GM18858 (cell line): ENCODE measurements around the gene RAB3IL1.

Experiments
- ATAC-seq: cut with Tn5 transposase; IDR thresholded peaks from one replicate; pipeline ENCODE4 v1.9.1; 2021; ENCODE audit not compliant: unreplicated experiment

RAB3IL1 gene

GRCh38 chr11:61850687-61851086 lies 66.7 kb downstream of the RAB3IL1 start:
- ATAC-seq, result no peak

GRCh38 chr11:61848631-61849030 lies 68.7 kb downstream of the RAB3IL1 start:
- no peak for ATAC-seq

- ATAC-seq, result no peak
These were observed 69.3 kb downstream of the RAB3IL1 start for GRCh38 chr11:61847914-61848581.
